Kidney (tissue), 14 donors: Measurements from ENCODE around the gene MOXD1. TPM values are rescaled to one million over a fixed set of nuclear protein-coding genes. Genes with fewer than 3 reads are reported as not detected.
A peak's percentile ranks its signal among the peaks of the same experiment; 100 is the strongest.

ENCODE experiments used
- DNase-seq, 5 donors: peaks; one replicate each; pipeline ENCODE4 v3.0.0-alpha.2; 2013 to 2020
- FAIRE-seq: peaks from 2 replicates; lab custom pipeline; 2012; peaks lifted over from hg19 to GRCh38; lab: Jason Lieb, UNC
- H3K27ac ChIP-seq, 2 donors: one replicate each; pipeline ENCODE4 v1.7.0; 2013; ENCODE audit warnings: low read depth in 2 of 2, low read length in 2 of 2, inconsistent platforms in 1 of 2
- H3K27me3 ChIP-seq: one replicate; pipeline ENCODE4 v1.7.1; 2013; ENCODE audit warnings: low read length, inconsistent platforms; ENCODE audit not compliant: control insufficient read depth, insufficient read depth
- H3K36me3 ChIP-seq, 3 donors: one replicate each; pipeline versions ENCODE4 v1.7.0 to v1.7.1; 2013; ENCODE audit warnings: low read length in 3 of 3, control low read depth in 1 of 3, inconsistent platforms in 1 of 3; ENCODE audit not compliant: insufficient read depth in 3 of 3, control insufficient read depth in 2 of 3
- H3K4me1 ChIP-seq, 3 donors: one replicate each; pipeline versions ENCODE4 v1.7.0 to v1.7.1; 2013; ENCODE audit warnings: low read length in 3 of 3, inconsistent platforms in 1 of 3, low read depth in 1 of 3; ENCODE audit not compliant: control insufficient read depth in 2 of 3, insufficient read depth in 2 of 3
- H3K4me3 ChIP-seq, 3 donors: one replicate each; pipeline versions ENCODE4 v1.7.0 to v1.8.1; 2013; ENCODE audit warnings: low read length in 3 of 3, control low read depth in 1 of 3, inconsistent platforms in 1 of 3
- H3K9ac ChIP-seq, 3 donors: one replicate each; pipeline versions ENCODE4 v1.7.0 to v1.7.1; 2013; ENCODE audit warnings: low read length in 3 of 3, control low read depth in 1 of 3, inconsistent platforms in 1 of 3
- H3K9me3 ChIP-seq, 3 donors: one replicate each; pipeline versions ENCODE4 v1.7.0 to v1.7.1; 2013; ENCODE audit warnings: low read length in 3 of 3, control low read depth in 1 of 3, inconsistent platforms in 1 of 3; ENCODE audit not compliant: control insufficient read depth in 2 of 3, insufficient read depth in 1 of 3
- intact Hi-C: fragments of 100-400 bp; cut with DNase I; formaldehyde crosslinking; loops from one replicate; pipeline ENCODE4 v1.11.1; 2022
- polyA plus RNA-seq: library from polyadenylated mRNA; stranded (reverse); fragments of 350-450 nt; fragmentation: Illumina TruSeq; extraction: RNeasy Lipid Tissue Mini Kit (QIAGEN cat#74804); gene quantifications from one replicate; pipeline ENCODE4 v1.2.3, GENCODE V29; 2014; ENCODE audit warnings: low read depth, low replicate concordance; ENCODE audit not compliant: insufficient read depth
- total RNA-seq: library from RNA; stranded (reverse); fragmentation: NEBNext Ultra II Directional; extraction: Animal tissue kit (Norgen Biotek cat#: 25700); gene quantifications from one replicate; pipeline ENCODE4 v1.2.1, GENCODE V29; 2021
- TF ChIP-seq, protein P1 (sequence below): IDR thresholded peaks from 3 replicates; pipeline ENCODE4 v1.5.1; 2012; ENCODE audit warnings: mild to moderate bottlenecking, moderate library complexity, borderline replicate concordance; ENCODE audit not compliant: insufficient read depth; ENCODE audit errors: extremely low read depth
- donor health status: control.
- donor health status: control.
- donor health status: control.
- donor health status: control.
- donor health status: control.
- donor health status: DM: yes; HTN: yes; CAD: no.
- donor health status: Normal renal cell carcinoma (clear cell type).

Gene MOXD1
- total and polyA plus RNA-seq, 2 donors from 2014 or later, result 11.6 to 35.9 TPM

DNA sequence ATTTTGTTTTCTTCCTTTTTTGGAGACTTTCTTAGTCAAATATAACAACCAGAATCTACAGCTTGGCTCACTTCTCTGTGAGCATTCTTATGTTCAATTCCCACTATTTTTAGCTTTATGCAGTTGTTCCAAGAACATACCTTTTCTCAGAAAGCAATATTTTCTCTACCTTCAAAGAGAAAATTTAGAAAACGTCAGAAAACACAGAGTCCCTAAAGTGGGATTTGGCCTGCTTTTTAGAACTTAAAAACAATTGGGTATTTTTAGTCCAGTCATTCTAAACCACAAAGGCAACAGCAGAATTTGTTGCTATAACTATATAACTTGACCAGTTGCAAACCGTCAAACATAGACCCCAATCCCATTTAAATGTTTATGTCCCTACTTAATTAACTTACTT lies 133.1 kb downstream of the MOXD1 start:
- Histone ChIP-seq H3K9ac (no peak overlapping the region), H3K4me1 (no peaks in the 10 kb centered on the region), H3K27ac (no peak overlapping the region), H3K36me3 (no peaks in the 10 kb centered on the region), H3K4me3 (no peak overlapping the region), H3K27me3 (no peaks in the 10 kb centered on the region), H3K9me3 (no peaks in the 10 kb centered on the region)
- FAIRE-seq, result no peak
- peak in 1 of 5 donors; percentile 58 for DNase-seq
- intact Hi-C loops, result no loop called here
- TF ChIP-seq, protein P1, sequence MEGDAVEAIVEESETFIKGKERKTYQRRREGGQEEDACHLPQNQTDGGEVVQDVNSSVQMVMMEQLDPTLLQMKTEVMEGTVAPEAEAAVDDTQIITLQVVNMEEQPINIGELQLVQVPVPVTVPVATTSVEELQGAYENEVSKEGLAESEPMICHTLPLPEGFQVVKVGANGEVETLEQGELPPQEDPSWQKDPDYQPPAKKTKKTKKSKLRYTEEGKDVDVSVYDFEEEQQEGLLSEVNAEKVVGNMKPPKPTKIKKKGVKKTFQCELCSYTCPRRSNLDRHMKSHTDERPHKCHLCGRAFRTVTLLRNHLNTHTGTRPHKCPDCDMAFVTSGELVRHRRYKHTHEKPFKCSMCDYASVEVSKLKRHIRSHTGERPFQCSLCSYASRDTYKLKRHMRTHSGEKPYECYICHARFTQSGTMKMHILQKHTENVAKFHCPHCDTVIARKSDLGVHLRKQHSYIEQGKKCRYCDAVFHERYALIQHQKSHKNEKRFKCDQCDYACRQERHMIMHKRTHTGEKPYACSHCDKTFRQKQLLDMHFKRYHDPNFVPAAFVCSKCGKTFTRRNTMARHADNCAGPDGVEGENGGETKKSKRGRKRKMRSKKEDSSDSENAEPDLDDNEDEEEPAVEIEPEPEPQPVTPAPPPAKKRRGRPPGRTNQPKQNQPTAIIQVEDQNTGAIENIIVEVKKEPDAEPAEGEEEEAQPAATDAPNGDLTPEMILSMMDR, result no peak

DNA sequence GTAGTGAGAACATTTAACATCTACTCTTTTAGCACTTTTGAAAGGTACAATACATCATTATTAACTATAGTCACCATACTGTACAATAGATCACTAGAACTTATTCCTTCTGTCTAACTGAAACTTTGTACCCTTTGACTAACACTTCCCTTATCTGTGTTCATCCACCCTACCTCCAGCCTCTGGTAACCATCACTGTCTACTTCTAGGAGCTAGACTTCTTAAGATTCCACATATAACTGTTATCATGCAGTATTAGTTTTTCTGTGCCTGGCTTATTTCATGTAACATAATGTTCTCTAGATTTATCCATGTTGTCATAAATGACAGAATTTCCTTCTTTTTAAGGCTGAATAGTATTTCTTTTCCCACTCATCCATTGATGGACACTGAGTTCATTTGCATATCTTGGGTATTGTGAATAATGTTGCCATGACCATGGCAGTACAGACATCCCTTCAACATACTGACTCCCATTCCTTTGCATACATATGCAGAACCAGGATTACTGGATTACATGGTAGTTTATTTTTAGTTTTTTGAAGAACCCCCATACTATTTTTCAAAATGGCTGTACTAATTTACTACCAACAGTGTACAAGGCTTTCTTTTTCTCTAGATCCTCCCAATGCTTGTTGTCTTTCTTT lies 135.7 kb downstream of the MOXD1 start:
- no peak for DNase-seq
- H3K4me1 ChIP-seq, result no peaks in the 10 kb centered on the region
- H3K36me3 ChIP-seq, result no peaks in the 10 kb centered on the region
- H3K27ac ChIP-seq, result no peak overlapping the region
- H3K27me3 ChIP-seq, result no peaks in the 10 kb centered on the region
- no peaks in the 10 kb centered on the region for H3K9me3 ChIP-seq
- H3K9ac ChIP-seq, result no peak overlapping the region
- TF ChIP-seq, protein P1, result no peak
- no peak for FAIRE-seq
- no peak overlapping the region for H3K4me3 ChIP-seq
- intact Hi-C loops, result no loop called here

DNA sequence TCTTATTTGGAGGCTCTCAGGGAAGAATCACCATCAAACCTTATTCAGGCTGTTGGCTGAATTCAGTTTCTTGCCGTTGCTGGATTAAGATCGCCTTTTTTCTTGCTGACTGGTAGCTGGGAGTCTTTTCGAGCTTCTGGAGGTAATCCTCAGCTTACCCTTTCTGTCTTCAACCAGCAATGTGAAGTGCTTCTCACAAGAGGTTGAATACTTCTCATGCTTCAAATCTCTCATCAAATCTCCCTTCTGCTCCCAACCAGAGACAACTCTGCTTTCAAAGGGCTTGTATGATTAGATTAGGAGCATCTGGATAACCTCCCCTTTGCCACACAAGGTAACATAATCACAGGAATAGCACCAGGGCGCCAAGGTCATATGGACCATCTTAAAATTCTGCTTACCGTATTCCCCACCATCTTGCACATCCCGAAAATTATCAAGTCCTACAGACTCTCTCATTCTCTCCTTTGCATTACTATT lies 137.2 kb downstream of the MOXD1 start:
- DNase-seq (no peak), FAIRE-seq (no peak)

More for the DNA sequence above, 137.2 kb downstream of the MOXD1 start:
- Histone ChIP-seq H3K4me1 (no peaks in the 10 kb centered on the region), H3K4me3 (no peak overlapping the region), H3K9ac (no peak overlapping the region), H3K36me3 (no peaks in the 10 kb centered on the region), H3K27ac (no peak overlapping the region), H3K27me3 (no peaks in the 10 kb centered on the region), H3K9me3 (no peaks in the 10 kb centered on the region)
- intact Hi-C loops, result no loop called here
- TF ChIP-seq, protein P1, result no peak
